Kidney (tissue), 14 donors: Measurements from ENCODE around the gene FMO3. TPM values are rescaled to one million over a fixed set of nuclear protein-coding genes. Genes with fewer than 3 reads are reported as not detected.

Experiments used
- DNase-seq, 5 donors: peaks; one replicate each; pipeline ENCODE4 v3.0.0-alpha.2; 2013 to 2020
- FAIRE-seq: peaks from 2 replicates; lab custom pipeline; 2012; peaks lifted over from hg19 to GRCh38; lab: Jason Lieb, UNC
- H3K27ac ChIP-seq, 2 donors: one replicate each; pipeline ENCODE4 v1.7.0; 2013; ENCODE audit warnings: low read depth in 2 of 2, low read length in 2 of 2, inconsistent platforms in 1 of 2
- H3K27me3 ChIP-seq: one replicate; pipeline ENCODE4 v1.7.1; 2013; ENCODE audit warnings: low read length, inconsistent platforms; ENCODE audit not compliant: control insufficient read depth, insufficient read depth
- H3K36me3 ChIP-seq, 3 donors: one replicate each; pipeline versions ENCODE4 v1.7.0 to v1.7.1; 2013; ENCODE audit warnings: low read length in 3 of 3, control low read depth in 1 of 3, inconsistent platforms in 1 of 3; ENCODE audit not compliant: insufficient read depth in 3 of 3, control insufficient read depth in 2 of 3
- H3K4me1 ChIP-seq, 3 donors: one replicate each; pipeline versions ENCODE4 v1.7.0 to v1.7.1; 2013; ENCODE audit warnings: low read length in 3 of 3, inconsistent platforms in 1 of 3, low read depth in 1 of 3; ENCODE audit not compliant: control insufficient read depth in 2 of 3, insufficient read depth in 2 of 3
- H3K4me3 ChIP-seq, 3 donors: one replicate each; pipeline versions ENCODE4 v1.7.0 to v1.8.1; 2013; ENCODE audit warnings: low read length in 3 of 3, control low read depth in 1 of 3, inconsistent platforms in 1 of 3
- H3K9ac ChIP-seq, 3 donors: one replicate each; pipeline versions ENCODE4 v1.7.0 to v1.7.1; 2013; ENCODE audit warnings: low read length in 3 of 3, control low read depth in 1 of 3, inconsistent platforms in 1 of 3
- H3K9me3 ChIP-seq, 3 donors: one replicate each; pipeline versions ENCODE4 v1.7.0 to v1.7.1; 2013; ENCODE audit warnings: low read length in 3 of 3, control low read depth in 1 of 3, inconsistent platforms in 1 of 3; ENCODE audit not compliant: control insufficient read depth in 2 of 3, insufficient read depth in 1 of 3
- intact Hi-C: fragments of 100-400 bp; cut with DNase I; formaldehyde crosslinking; loops from one replicate; pipeline ENCODE4 v1.11.1; 2022
- polyA plus RNA-seq: library from polyadenylated mRNA; stranded (reverse); fragments of 350-450 nt; fragmentation: Illumina TruSeq; extraction: RNeasy Lipid Tissue Mini Kit (QIAGEN cat#74804); gene quantifications from one replicate; pipeline ENCODE4 v1.2.3, GENCODE V29; 2014; ENCODE audit warnings: low read depth, low replicate concordance; ENCODE audit not compliant: insufficient read depth
- total RNA-seq: library from RNA; stranded (reverse); fragmentation: NEBNext Ultra II Directional; extraction: Animal tissue kit (Norgen Biotek cat#: 25700); gene quantifications from one replicate; pipeline ENCODE4 v1.2.1, GENCODE V29; 2021
- TF ChIP-seq, protein P1 (sequence below): IDR thresholded peaks from 3 replicates; pipeline ENCODE4 v1.5.1; 2012; ENCODE audit warnings: mild to moderate bottlenecking, moderate library complexity, borderline replicate concordance; ENCODE audit not compliant: insufficient read depth; ENCODE audit errors: extremely low read depth
- donor health status: control.
- donor health status: control.
- donor health status: control.
- donor health status: control.
- donor health status: control.
- donor health status: DM: yes; HTN: yes; CAD: no.
- donor health status: Normal renal cell carcinoma (clear cell type).

The FMO3 gene
- total and polyA plus RNA-seq, 2 donors from 2014 or later = 7.7 to 19.3 TPM

DNA sequence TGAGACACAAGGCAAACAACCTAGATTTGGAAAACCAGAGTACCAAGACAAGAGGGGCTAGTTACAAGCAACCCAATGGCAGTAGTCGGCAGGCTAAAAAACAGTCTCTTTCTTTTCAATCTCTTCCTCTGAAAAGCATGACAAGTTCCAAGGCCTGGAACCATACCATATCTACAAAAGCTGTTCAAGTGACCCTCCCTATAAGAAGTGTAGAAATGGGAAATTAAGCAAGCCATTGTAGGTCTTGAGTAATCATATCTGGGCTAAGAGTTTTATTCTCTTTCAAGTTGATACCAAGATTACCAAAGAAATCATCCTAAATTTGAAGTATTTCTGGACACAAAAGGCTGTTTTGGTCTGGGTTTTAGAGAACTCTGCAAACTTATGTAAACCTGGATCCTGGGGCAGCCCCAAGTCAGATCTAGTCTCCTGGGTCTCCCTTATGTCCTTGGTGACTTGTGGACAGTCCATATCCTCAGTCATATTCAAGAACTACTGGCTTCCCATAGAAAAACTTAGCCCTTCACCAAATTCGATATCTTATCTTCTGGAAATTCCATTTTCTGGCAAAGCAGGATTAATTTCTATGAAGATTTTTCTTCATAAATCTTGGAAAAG lies 24.7 kb downstream of the FMO3 start:
- H3K27ac ChIP-seq = no peak overlapping the region
- intact Hi-C loops = no loop called here
- H3K36me3 ChIP-seq = no peaks in the 10 kb centered on the region

DNA sequence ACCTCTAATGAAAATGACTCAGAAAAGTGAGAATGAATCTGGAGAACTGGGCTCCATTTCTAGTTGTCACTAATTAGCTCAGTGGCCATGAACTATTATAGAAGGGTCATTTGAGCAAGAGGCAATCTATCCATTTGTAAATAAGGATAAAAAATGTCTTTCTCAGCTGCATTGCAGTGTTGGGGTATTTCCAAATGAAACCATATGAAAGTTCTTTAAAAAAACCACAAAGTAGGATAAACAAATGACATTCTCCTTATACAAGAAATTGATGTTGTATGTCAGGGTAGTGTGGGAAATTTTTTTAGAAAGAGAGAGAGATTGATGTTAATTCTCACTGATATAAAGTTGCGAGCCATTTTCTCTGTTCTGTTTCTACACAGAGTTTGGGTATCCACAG lies 26.0 kb downstream of the FMO3 start:
- Histone ChIP-seq H3K4me1 (no peaks in the 10 kb centered on the region), H3K36me3 (no peaks in the 10 kb centered on the region), H3K27me3 (no peaks in the 10 kb centered on the region), H3K4me3 (no peak overlapping the region), H3K9me3 (no peaks in the 10 kb centered on the region), H3K27ac (no peak overlapping the region), H3K9ac (no peak overlapping the region)
- FAIRE-seq = no peak
- no peak for DNase-seq
- intact Hi-C loops = no loop called here
- TF ChIP-seq, protein P1, sequence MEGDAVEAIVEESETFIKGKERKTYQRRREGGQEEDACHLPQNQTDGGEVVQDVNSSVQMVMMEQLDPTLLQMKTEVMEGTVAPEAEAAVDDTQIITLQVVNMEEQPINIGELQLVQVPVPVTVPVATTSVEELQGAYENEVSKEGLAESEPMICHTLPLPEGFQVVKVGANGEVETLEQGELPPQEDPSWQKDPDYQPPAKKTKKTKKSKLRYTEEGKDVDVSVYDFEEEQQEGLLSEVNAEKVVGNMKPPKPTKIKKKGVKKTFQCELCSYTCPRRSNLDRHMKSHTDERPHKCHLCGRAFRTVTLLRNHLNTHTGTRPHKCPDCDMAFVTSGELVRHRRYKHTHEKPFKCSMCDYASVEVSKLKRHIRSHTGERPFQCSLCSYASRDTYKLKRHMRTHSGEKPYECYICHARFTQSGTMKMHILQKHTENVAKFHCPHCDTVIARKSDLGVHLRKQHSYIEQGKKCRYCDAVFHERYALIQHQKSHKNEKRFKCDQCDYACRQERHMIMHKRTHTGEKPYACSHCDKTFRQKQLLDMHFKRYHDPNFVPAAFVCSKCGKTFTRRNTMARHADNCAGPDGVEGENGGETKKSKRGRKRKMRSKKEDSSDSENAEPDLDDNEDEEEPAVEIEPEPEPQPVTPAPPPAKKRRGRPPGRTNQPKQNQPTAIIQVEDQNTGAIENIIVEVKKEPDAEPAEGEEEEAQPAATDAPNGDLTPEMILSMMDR = no peak

More for the DNA sequence above, 24.7 kb downstream of the FMO3 start:
- no peaks in the 10 kb centered on the region for H3K27me3 ChIP-seq
- FAIRE-seq (no peak), DNase-seq (no peak)
- no peaks in the 10 kb centered on the region for H3K9me3 ChIP-seq
- H3K9ac ChIP-seq = no peak overlapping the region
- no peak overlapping the region for H3K4me3 ChIP-seq
- no peaks in the 10 kb centered on the region for H3K4me1 ChIP-seq
- TF ChIP-seq, protein P1 = no peak

DNA sequence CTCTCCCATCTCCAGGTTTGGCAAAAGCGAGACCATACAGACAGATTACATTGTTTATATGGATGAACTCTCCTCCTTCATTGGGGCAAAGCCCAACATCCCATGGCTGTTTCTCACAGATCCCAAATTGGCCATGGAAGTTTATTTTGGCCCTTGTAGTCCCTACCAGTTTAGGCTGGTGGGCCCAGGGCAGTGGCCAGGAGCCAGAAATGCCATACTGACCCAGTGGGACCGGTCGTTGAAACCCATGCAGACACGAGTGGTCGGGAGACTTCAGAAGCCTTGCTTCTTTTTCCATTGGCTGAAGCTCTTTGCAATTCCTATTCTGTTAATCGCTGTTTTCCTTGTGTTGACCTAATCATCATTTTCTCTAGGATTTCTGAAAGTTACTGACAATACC lies 26.4 kb downstream of the FMO3 start:
- Histone ChIP-seq H3K4me3 (no peak overlapping the region), H3K9ac (no peak overlapping the region), H3K27ac (no peak overlapping the region), H3K36me3 (no peaks in the 10 kb centered on the region), H3K4me1 (peaks cover 0 to under 1% (median 0%) of the 10 kb centered on the region in 3 donors), H3K9me3 (no peaks in the 10 kb centered on the region), H3K27me3 (no peaks in the 10 kb centered on the region)
- no peak for DNase-seq
- intact Hi-C loops = no loop called here
- TF ChIP-seq, protein P1 = no peak
- no peak for FAIRE-seq

DNA sequence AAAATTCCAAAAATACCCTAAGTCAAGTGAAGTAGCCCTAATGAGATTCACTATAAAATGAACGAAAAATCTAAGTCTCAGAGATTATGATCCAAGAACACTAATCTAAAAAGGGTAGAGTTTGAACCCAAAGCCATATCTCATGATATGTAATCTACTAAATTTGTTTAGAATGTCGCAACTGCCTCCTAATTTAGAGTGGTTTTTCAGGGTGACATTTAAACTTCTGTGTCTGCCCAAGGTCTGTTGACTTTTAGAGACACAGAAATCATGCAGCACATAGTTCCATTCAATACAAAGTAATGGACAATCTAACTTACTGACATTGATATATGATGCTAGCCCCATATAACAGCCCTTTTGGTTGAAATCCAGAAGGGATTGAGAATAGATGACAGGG lies 28.9 kb downstream of the FMO3 start:
- no peaks in the 10 kb centered on the region for H3K9me3 ChIP-seq
- no peaks in the 10 kb centered on the region for H3K27me3 ChIP-seq
- H3K27ac ChIP-seq = no peak overlapping the region
- intact Hi-C loops = no loop called here
- DNase-seq = no peak
- no peak overlapping the region for H3K4me3 ChIP-seq
- H3K4me1 ChIP-seq = peaks cover 0 to 7% (median 0%) of the 10 kb centered on the region in 3 donors
- TF ChIP-seq, protein P1 = no peak
- H3K9ac ChIP-seq = no peak overlapping the region
- no peak for FAIRE-seq
- no peaks in the 10 kb centered on the region for H3K36me3 ChIP-seq
